ENCODE measurements around the gene PCDHA2. TPM values are rescaled to one million over a fixed set of nuclear protein-coding genes. Genes with fewer than 3 reads are reported as not detected.
"Not testable (repeated sequence)": the region's sequence is repeated elsewhere in the genome, so short reads cannot be mapped to it uniquely, and the experiment has no call there.

The PCDHA2 gene
- total and polyA plus RNA-seq, 2 donors (not counting 3 experiments of a cell fraction or from before 2014, with no cell fraction given): not detected

DNA sequence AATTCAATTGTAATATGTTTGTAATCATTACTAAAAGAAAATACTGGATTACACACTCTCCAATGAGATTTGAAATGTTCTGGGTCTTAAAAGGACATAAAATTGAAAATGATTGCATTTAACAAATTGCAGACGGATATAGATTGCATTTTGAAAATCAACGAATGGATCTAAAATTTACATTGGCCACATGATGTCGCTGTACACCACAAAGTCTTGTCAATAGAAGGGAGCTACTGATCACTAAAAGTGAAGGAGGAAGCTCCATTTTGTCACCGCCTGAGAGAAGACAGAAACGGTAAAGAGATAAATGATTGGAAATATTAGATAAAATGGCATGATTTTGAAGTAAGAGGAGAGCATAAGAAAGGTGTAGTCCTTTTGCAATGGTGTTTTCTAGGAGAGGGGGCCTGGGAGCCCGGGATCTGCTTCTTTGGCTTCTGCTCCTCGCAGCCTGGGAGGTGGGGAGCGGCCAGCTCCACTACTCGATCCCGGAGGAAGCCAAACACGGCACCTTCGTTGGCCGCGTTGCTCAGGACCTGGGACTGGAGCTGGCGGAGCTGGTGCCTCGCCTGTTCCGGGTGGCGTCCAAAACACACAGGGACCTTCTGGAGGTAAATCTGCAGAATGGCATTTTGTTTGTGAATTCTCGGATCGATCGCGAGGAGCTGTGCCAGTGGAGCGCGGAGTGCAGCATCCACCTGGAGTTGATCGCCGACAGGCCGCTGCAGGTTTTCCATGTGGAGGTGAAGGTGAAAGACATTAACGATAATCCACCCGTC, 8.6 kb upstream of the PCDHA2 start, which contains the start of gene PCDHA1:
TSS of gene PCDHA1 (plus strand) at position 236 of the 782 bp plus-strand sequence.
- CTCF ChIA-PET: interaction anchor here (1.2 to 1.3 kb wide), 2 partner anchors 10 to 42 kb away, joined by 3 to 4 read pairs; partner anchors contain the start of gene PCDHA6
- Histone ChIP-seq H3K36me3 (ENCODE audit: control insufficient read depth in 2 of 2, extremely low read depth in 1 of 2, insufficient read depth in 2 of 2, low read length in 2 of 2) (no peaks in the 10 kb centered on the region), H3K9me3 (replicated peaks; ENCODE audit: control insufficient read depth, insufficient read depth, low read length) (peaks cover 4% of the 10 kb centered on the region), H3K27ac (ENCODE audit: insufficient read depth, low read depth, low read length) (no peak within 1 kb of the TSS), H3K9ac (replicated peaks; ENCODE audit: extremely low read depth, insufficient read depth, low read length) (no peak within 1 kb of the TSS), H3K9me1 (replicated peaks; ENCODE audit: control insufficient read depth, extremely low read depth, insufficient read depth, low read length) (no peaks in the 10 kb centered on the region), H3K4me1 (ENCODE audit: control insufficient read depth, extremely low read depth, insufficient read depth, low read length) (no peaks in the 10 kb centered on the region), H3K27me3 (ENCODE audit: control insufficient read depth in 2 of 2, insufficient read depth in 2 of 2, low read length in 2 of 2) (peaks cover 0 to 6% of the 10 kb centered on the region in 2 experiments), H2AFZ (ENCODE audit: low read depth, low read length) (no peak within 1 kb of the TSS), H3K4me2 (ENCODE audit: insufficient read depth, low read length) (no peak within 1 kb of the TSS), H3K4me3 (replicated peaks in 1 of 3; ENCODE audit: insufficient read depth in 1 of 3, low read depth in 1 of 3, low read length in 3 of 3) (no peak within 1 kb of the TSS), H4K20me1 (replicated peaks; ENCODE audit: control insufficient read depth, extremely low read depth, insufficient read depth, low read length) (no peaks in the 10 kb centered on the region), H3K79me2 (ENCODE audit: control insufficient read depth, insufficient read depth, low read length) (no peaks in the 10 kb centered on the region)
- no peak for DNase-seq (ENCODE audit: low read depth, low spot score)
- BruUV-seq (replicated peaks): no TSS peak
- FAIRE-seq: no peak
- POLR2A ChIA-PET: no interaction called here
- intact Hi-C loops (cut with micrococcal nuclease) (no loop called here), dilution Hi-C loops (cut with MboI; ENCODE audit: extremely low pct_ligation_motif_present, low sequenced_read_pairs) (no loop called here)
- TF ChIP-seq POLR2A (IDR thresholded peaks at IDR 0.05; ENCODE audit: low read depth, low read length) (no peak), EZH2 (IDR thresholded peaks at IDR 0.05; ENCODE audit: borderline replicate concordance, low read depth, low read length, severe bottlenecking) (no peak), CTCF (IDR thresholded peaks at IDR 0.05; ENCODE audit: extremely low read depth in 1 of 2, insufficient read depth in 1 of 2, low read depth in 1 of 2, low read length in 2 of 2) (no peak), MAX (IDR thresholded peaks at IDR 0.05; ENCODE audit: insufficient read depth, insufficient read length) (no peak), JUN (IDR thresholded peaks at IDR 0.05; ENCODE audit: borderline replicate concordance, insufficient read depth, insufficient read length, low read depth) (no peak), GATA2 (IDR thresholded peaks at IDR 0.05; ENCODE audit: insufficient read depth, insufficient read length, low read depth, low read length) (no peak)

DNA sequence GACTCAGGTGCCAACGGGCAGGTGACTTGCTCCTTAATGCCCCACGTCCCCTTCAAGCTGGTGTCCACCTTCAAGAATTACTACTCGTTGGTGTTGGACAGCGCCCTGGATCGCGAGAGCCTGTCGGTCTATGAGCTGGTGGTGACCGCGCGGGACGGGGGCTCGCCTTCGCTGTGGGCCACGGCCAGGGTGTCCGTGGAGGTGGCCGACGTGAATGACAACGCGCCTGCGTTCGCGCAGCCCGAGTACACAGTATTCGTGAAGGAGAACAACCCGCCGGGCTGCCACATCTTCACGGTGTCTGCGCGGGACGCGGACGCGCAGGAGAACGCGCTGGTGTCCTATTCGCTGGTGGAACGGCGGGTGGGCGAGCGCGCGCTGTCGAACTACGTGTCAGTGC, 7.2 kb upstream of the PCDHA2 start:
- H3K36me3 ChIP-seq (ENCODE audit: control insufficient read depth in 2 of 2, extremely low read depth in 1 of 2, insufficient read depth in 2 of 2, low read length in 2 of 2); H3K9me1 ChIP-seq (replicated peaks; ENCODE audit: control insufficient read depth, extremely low read depth, insufficient read depth, low read length); dilution Hi-C loops (cut with MboI; ENCODE audit: extremely low pct_ligation_motif_present, low sequenced_read_pairs); H4K20me1 ChIP-seq (replicated peaks; ENCODE audit: control insufficient read depth, extremely low read depth, insufficient read depth, low read length); H3K4me1 ChIP-seq (ENCODE audit: control insufficient read depth, extremely low read depth, insufficient read depth, low read length); CTCF ChIA-PET; FAIRE-seq; H3K4me2 ChIP-seq (ENCODE audit: insufficient read depth, low read length); H3K27me3 ChIP-seq (ENCODE audit: control insufficient read depth in 2 of 2, insufficient read depth in 2 of 2, low read length in 2 of 2); H3K27ac ChIP-seq (ENCODE audit: insufficient read depth, low read depth, low read length); intact Hi-C loops (cut with micrococcal nuclease); DNase-seq (ENCODE audit: low read depth, low spot score); H2AFZ ChIP-seq (ENCODE audit: low read depth, low read length); POLR2A ChIA-PET; H3K9me3 ChIP-seq (replicated peaks; ENCODE audit: control insufficient read depth, insufficient read depth, low read length); BruUV-seq (replicated peaks); H3K4me3 ChIP-seq (replicated peaks in 1 of 3; ENCODE audit: insufficient read depth in 1 of 3, low read depth in 1 of 3, low read length in 3 of 3); H3K9ac ChIP-seq (replicated peaks; ENCODE audit: extremely low read depth, insufficient read depth, low read length); H3K79me2 ChIP-seq (ENCODE audit: control insufficient read depth, insufficient read depth, low read length): not testable (repeated sequence)

GRCh38 chr5:140787849-140788504, 6.7 kb upstream of the PCDHA2 start:
- H3K4me2 ChIP-seq (ENCODE audit: insufficient read depth, low read length); dilution Hi-C loops (cut with MboI; ENCODE audit: extremely low pct_ligation_motif_present, low sequenced_read_pairs); H3K36me3 ChIP-seq (ENCODE audit: control insufficient read depth in 2 of 2, extremely low read depth in 1 of 2, insufficient read depth in 2 of 2, low read length in 2 of 2); H3K9ac ChIP-seq (replicated peaks; ENCODE audit: extremely low read depth, insufficient read depth, low read length); CTCF ChIA-PET; H4K20me1 ChIP-seq (replicated peaks; ENCODE audit: control insufficient read depth, extremely low read depth, insufficient read depth, low read length); H3K9me3 ChIP-seq (replicated peaks; ENCODE audit: control insufficient read depth, insufficient read depth, low read length); H3K27me3 ChIP-seq (ENCODE audit: control insufficient read depth in 2 of 2, insufficient read depth in 2 of 2, low read length in 2 of 2); POLR2A ChIA-PET; FAIRE-seq; intact Hi-C loops (cut with micrococcal nuclease); H3K4me3 ChIP-seq (replicated peaks in 1 of 3; ENCODE audit: insufficient read depth in 1 of 3, low read depth in 1 of 3, low read length in 3 of 3); BruUV-seq (replicated peaks); H3K9me1 ChIP-seq (replicated peaks; ENCODE audit: control insufficient read depth, extremely low read depth, insufficient read depth, low read length); H3K27ac ChIP-seq (ENCODE audit: insufficient read depth, low read depth, low read length); H3K4me1 ChIP-seq (ENCODE audit: control insufficient read depth, extremely low read depth, insufficient read depth, low read length); H2AFZ ChIP-seq (ENCODE audit: low read depth, low read length); H3K79me2 ChIP-seq (ENCODE audit: control insufficient read depth, insufficient read depth, low read length); DNase-seq (ENCODE audit: low read depth, low spot score): not testable (repeated sequence)

All from endothelial cell of umbilical vein (primary cell).